Measurements from ENCODE around the gene LIPA.

The LIPA gene

DNA sequence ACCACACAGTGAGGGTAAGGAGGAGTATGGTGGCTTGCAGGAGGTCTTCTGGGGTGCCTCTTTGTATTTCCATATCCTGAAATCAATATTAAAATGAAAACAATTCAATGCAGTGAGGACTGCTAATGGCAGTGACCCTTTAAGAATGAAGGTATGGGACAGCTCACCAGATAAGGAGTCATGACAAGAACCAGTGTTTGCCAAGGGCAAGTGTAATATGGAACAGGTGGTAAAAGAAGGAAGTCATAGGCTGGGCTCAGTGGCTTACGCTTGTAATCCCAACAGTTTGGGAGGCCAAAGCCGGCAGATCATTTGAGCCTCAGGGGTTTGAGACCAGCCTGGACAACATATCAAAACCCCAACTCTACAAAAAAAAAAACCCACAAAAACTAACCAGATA, 20.0 kb upstream of the LIPA start:
- H3F3A ChIP-seq (ENCODE audit: low read depth): no peaks in the 10 kb centered on the region
- H3K4me2 ChIP-seq (ENCODE audit: low read depth, low read length, poor library complexity, severe bottlenecking): no peak overlapping the region
- H3K36me3 ChIP-seq (ENCODE audit: insufficient read depth, low read length): no peaks in the 10 kb centered on the region
- no peak for TF ChIP-seq EZH2phosphoT487 (IDR thresholded peaks at IDR 0.05; ENCODE audit: borderline replicate concordance)
- TF ChIP-seq, protein P1, sequence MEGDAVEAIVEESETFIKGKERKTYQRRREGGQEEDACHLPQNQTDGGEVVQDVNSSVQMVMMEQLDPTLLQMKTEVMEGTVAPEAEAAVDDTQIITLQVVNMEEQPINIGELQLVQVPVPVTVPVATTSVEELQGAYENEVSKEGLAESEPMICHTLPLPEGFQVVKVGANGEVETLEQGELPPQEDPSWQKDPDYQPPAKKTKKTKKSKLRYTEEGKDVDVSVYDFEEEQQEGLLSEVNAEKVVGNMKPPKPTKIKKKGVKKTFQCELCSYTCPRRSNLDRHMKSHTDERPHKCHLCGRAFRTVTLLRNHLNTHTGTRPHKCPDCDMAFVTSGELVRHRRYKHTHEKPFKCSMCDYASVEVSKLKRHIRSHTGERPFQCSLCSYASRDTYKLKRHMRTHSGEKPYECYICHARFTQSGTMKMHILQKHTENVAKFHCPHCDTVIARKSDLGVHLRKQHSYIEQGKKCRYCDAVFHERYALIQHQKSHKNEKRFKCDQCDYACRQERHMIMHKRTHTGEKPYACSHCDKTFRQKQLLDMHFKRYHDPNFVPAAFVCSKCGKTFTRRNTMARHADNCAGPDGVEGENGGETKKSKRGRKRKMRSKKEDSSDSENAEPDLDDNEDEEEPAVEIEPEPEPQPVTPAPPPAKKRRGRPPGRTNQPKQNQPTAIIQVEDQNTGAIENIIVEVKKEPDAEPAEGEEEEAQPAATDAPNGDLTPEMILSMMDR (conservative IDR thresholded peaks at IDR 0.05; ENCODE audit: low read length): no peak
- H3K4me3 ChIP-seq (ENCODE audit: low read length, poor library complexity, severe bottlenecking): no peak overlapping the region
- no peaks in the 10 kb centered on the region for H4K20me1 ChIP-seq (ENCODE audit: insufficient read depth, low read length, poor library complexity, severe bottlenecking)
- H3K4me1 ChIP-seq (ENCODE audit: insufficient read depth, low read length, poor library complexity, severe bottlenecking): no peaks in the 10 kb centered on the region
- H3K9ac ChIP-seq (ENCODE audit: low read depth, low read length, poor library complexity, severe bottlenecking): no peak overlapping the region
- H3K9me3 ChIP-seq (ENCODE audit: insufficient read depth, low read depth, low read length): no peaks in the 10 kb centered on the region
- no peaks in the 10 kb centered on the region for H3K79me2 ChIP-seq (ENCODE audit: insufficient read depth, low read length)
- H2AFZ ChIP-seq (ENCODE audit: low read length): no peak overlapping the region
- H3K27me3 ChIP-seq (ENCODE audit: insufficient read depth, low read length, poor library complexity, severe bottlenecking): no peaks in the 10 kb centered on the region
- H3K9me2 ChIP-seq (replicated peaks; ENCODE audit: low read depth, low read length): no peaks in the 10 kb centered on the region

DNA sequence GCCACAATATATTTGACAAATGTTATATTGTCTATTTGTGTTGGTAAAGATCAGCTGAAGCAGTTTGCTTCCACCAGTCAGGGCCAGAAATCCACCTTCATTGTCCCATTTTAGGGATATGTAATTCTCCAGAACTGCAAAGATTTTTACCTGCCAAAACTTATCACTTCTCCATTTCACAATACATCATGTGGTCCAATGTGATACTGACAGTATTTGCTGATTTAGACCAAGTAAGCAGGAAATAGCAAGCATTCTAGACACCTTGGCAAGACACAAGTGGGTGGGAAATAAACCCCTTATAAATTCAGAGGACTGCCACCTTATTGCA, 18.5 kb upstream of the LIPA start:
- H3K9me2 ChIP-seq (replicated peaks; ENCODE audit: low read depth, low read length): no peaks in the 10 kb centered on the region
- H2AFZ ChIP-seq (ENCODE audit: low read length): no peak overlapping the region
- no peaks in the 10 kb centered on the region for H3K36me3 ChIP-seq (ENCODE audit: insufficient read depth, low read length)
- no peak overlapping the region for H3K4me2 ChIP-seq (ENCODE audit: low read depth, low read length, poor library complexity, severe bottlenecking)
- H3K4me1 ChIP-seq (ENCODE audit: insufficient read depth, low read length, poor library complexity, severe bottlenecking): no peaks in the 10 kb centered on the region
- H3K27me3 ChIP-seq (ENCODE audit: insufficient read depth, low read length, poor library complexity, severe bottlenecking): no peaks in the 10 kb centered on the region
- H3K9ac ChIP-seq (ENCODE audit: low read depth, low read length, poor library complexity, severe bottlenecking): no peak overlapping the region
- no peaks in the 10 kb centered on the region for H3K9me3 ChIP-seq (ENCODE audit: insufficient read depth, low read depth, low read length)
- H4K20me1 ChIP-seq (ENCODE audit: insufficient read depth, low read length, poor library complexity, severe bottlenecking): no peaks in the 10 kb centered on the region
- TF ChIP-seq, protein P1 (conservative IDR thresholded peaks at IDR 0.05; ENCODE audit: low read length): no peak
- TF ChIP-seq EZH2phosphoT487 (IDR thresholded peaks at IDR 0.05; ENCODE audit: borderline replicate concordance): no peak
- no peaks in the 10 kb centered on the region for H3F3A ChIP-seq (ENCODE audit: low read depth)
- no peaks in the 10 kb centered on the region for H3K79me2 ChIP-seq (ENCODE audit: insufficient read depth, low read length)
- H3K4me3 ChIP-seq (ENCODE audit: low read length, poor library complexity, severe bottlenecking): no peak overlapping the region

DNA sequence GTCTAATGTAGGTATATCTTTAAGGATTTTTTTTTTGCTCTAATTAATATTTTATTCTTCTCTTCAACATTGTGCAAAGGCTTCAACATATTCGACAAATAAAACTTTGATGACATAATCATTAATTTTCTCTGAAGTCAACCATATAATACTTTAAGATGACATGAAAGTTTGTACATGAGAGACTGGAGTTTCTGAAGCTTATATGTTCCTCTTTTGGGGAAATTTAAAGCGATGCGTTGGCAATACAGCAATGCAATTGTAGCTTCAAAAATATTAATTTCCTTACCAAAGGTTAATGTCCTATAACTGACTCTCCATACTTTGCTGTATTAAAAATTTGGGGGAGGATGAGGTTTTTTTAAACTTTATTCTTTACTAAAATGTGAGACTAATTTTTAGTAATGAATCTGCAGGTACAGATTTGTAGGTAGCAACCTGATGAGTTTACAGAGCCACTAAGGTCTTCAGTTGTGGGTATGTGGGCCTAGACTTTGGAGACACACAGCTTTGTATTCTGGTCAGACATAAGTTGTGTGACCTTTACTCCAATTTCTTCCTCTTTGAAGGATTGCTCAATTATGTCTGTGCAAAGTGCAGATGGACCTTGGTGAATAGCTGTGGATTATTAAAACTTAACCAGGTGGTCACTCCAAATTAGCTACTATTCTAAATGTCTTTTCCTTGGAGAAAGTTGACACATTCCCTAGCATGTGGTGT, 18.0 kb upstream of the LIPA start:
- no peak overlapping the region for H3K4me3 ChIP-seq (ENCODE audit: low read length, poor library complexity, severe bottlenecking)
- no peaks in the 10 kb centered on the region for H3K9me2 ChIP-seq (replicated peaks; ENCODE audit: low read depth, low read length)
- no peak overlapping the region for H3K4me2 ChIP-seq (ENCODE audit: low read depth, low read length, poor library complexity, severe bottlenecking)
- no peaks in the 10 kb centered on the region for H4K20me1 ChIP-seq (ENCODE audit: insufficient read depth, low read length, poor library complexity, severe bottlenecking)
- no peaks in the 10 kb centered on the region for H3F3A ChIP-seq (ENCODE audit: low read depth)
- peaks cover under 1% of the 10 kb centered on the region; the same call in 1 of the 2 replicates for H3K9me3 ChIP-seq (ENCODE audit: insufficient read depth, low read depth, low read length)
- no peak for TF ChIP-seq EZH2phosphoT487 (IDR thresholded peaks at IDR 0.05; ENCODE audit: borderline replicate concordance)
- TF ChIP-seq, protein P1 (conservative IDR thresholded peaks at IDR 0.05; ENCODE audit: low read length): no peak
- no peaks in the 10 kb centered on the region for H3K27me3 ChIP-seq (ENCODE audit: insufficient read depth, low read length, poor library complexity, severe bottlenecking)
- H3K9ac ChIP-seq (ENCODE audit: low read depth, low read length, poor library complexity, severe bottlenecking): no peak overlapping the region
- no peaks in the 10 kb centered on the region for H3K36me3 ChIP-seq (ENCODE audit: insufficient read depth, low read length)
- H3K79me2 ChIP-seq (ENCODE audit: insufficient read depth, low read length): no peaks in the 10 kb centered on the region
- H2AFZ ChIP-seq (ENCODE audit: low read length): no peak overlapping the region
- no peaks in the 10 kb centered on the region for H3K4me1 ChIP-seq (ENCODE audit: insufficient read depth, low read length, poor library complexity, severe bottlenecking)

All from Loucy (cell line).